Progenitor cell of endocrine pancreas (in vitro differentiated cells): ENCODE data around the gene MS4A2. TPM values are rescaled to one million over a fixed set of nuclear protein-coding genes. Genes with fewer than 3 reads are reported as not detected.

Experiments
- DNase-seq: peaks from one replicate; pipeline ENCODE4 v3.0.0; 2021; ENCODE audit warnings: low spot score; ENCODE audit not compliant: unreplicated experiment
- H3K27ac Mint-ChIP-seq: 2 replicates; pipeline ENCODE4 v1.8.0; 2021; ENCODE audit warnings: mild to moderate bottlenecking, moderate library complexity, mixed read lengths
- H3K27me3 Mint-ChIP-seq: 2 replicates; pipeline ENCODE4 v1.8.0; 2021; ENCODE audit warnings: mixed read lengths
- H3K36me3 Mint-ChIP-seq: 2 replicates; pipeline ENCODE4 v1.8.0; 2022; ENCODE audit warnings: mixed read lengths; ENCODE audit not compliant: insufficient read depth
- H3K4me1 Mint-ChIP-seq: 2 replicates; pipeline ENCODE4 v1.8.0; 2021; ENCODE audit warnings: low read depth, mixed read lengths
- H3K4me3 Mint-ChIP-seq: 2 replicates; pipeline ENCODE4 v1.8.0; 2021; ENCODE audit warnings: low read depth, mild to moderate bottlenecking, moderate library complexity, mixed read lengths
- H3K9me3 Mint-ChIP-seq: 2 replicates; pipeline ENCODE4 v1.8.0; 2021; ENCODE audit warnings: low read depth, mixed read lengths
- CTCF ChIP-seq: fragments of 200-600 bp; sonication (generic); IDR thresholded peaks from one replicate; pipeline ENCODE4 v1.5.0; 2021; ENCODE audit warnings: antibody characterized with exemption, mild to moderate bottlenecking; ENCODE audit not compliant: unreplicated experiment
- total RNA-seq: library from RNA; stranded (reverse); gene quantifications from 2 replicates; pipeline ENCODE4 v1.2.1, GENCODE V29; 2021

The MS4A2 gene
- total RNA-seq, 1 donor from 2014 or later: not detected

GRCh38 chr11:60111793-60112192 is 23.3 kb downstream of the MS4A2 start:
- Mint-ChIP-seq H3K27ac (no peak overlapping the region), H3K4me1 (peaks cover 9% of the 10 kb centered on the region), H3K9me3 (peaks cover 10% of the 10 kb centered on the region), H3K4me3 (no peak overlapping the region), H3K36me3 (no peaks in the 10 kb centered on the region), H3K27me3 (peaks cover 16% of the 10 kb centered on the region)
- DNase-seq: no peak
- no peak for TF ChIP-seq CTCF

GRCh38 chr11:60116996-60117790 is 28.7 kb downstream of the MS4A2 start:
- no peaks in the 10 kb centered on the region for H3K36me3 Mint-ChIP-seq
- peaks cover 14% of the 10 kb centered on the region for H3K4me1 Mint-ChIP-seq
- H3K27ac Mint-ChIP-seq: no peak overlapping the region
- H3K27me3 Mint-ChIP-seq: no peaks in the 10 kb centered on the region
- no peak for DNase-seq
- H3K9me3 Mint-ChIP-seq: peaks cover 9% of the 10 kb centered on the region
- no peak for TF ChIP-seq CTCF
- no peak overlapping the region for H3K4me3 Mint-ChIP-seq

- Mint-ChIP-seq H3K27ac (no peak overlapping the region), H3K4me1 (peaks cover 9% of the 10 kb centered on the region), H3K9me3 (peaks cover 2% of the 10 kb centered on the region), H3K36me3 (no peaks in the 10 kb centered on the region), H3K4me3 (no peak overlapping the region), H3K27me3 (no peaks in the 10 kb centered on the region)
- TF ChIP-seq CTCF: no peak
- no peak for DNase-seq
Observed at GRCh38 chr11:60118338-60118737, 29.9 kb downstream of the MS4A2 start.

- peaks cover 5% of the 10 kb centered on the region for H3K9me3 Mint-ChIP-seq
- peaks cover 3% of the 10 kb centered on the region for H3K36me3 Mint-ChIP-seq
- H3K27ac Mint-ChIP-seq: no peak overlapping the region
- H3K4me3 Mint-ChIP-seq: no peak overlapping the region
- H3K4me1 Mint-ChIP-seq: peaks cover 12% of the 10 kb centered on the region
- no peak for TF ChIP-seq CTCF
- H3K27me3 Mint-ChIP-seq: no peaks in the 10 kb centered on the region
- no peak for DNase-seq
Observed at GRCh38 chr11:60119710-60120109, 31.2 kb downstream of the MS4A2 start.

- Mint-ChIP-seq H3K27ac (no peak overlapping the region), H3K36me3 (peaks cover 3% of the 10 kb centered on the region), H3K4me1 (peaks cover 12% of the 10 kb centered on the region), H3K27me3 (no peaks in the 10 kb centered on the region), H3K4me3 (no peak overlapping the region), H3K9me3 (peaks cover 11% of the 10 kb centered on the region)
- no peak for DNase-seq
- no peak for TF ChIP-seq CTCF
Observed at GRCh38 chr11:60121264-60121663, 32.8 kb downstream of the MS4A2 start.
